CD14-positive monocyte (primary cell): ENCODE measurements around the gene TMEM219. TPM values are rescaled to one million over a fixed set of nuclear protein-coding genes. Genes with fewer than 3 reads are reported as not detected.

Experiments used
- DNase-seq, 3 donors: peaks; one replicate each; pipeline ENCODE4 v3.0.0-alpha.2; 2011 to 2022
- H2AFZ ChIP-seq: 2 replicates; pipeline ENCODE4 v1.6.0; 2012; ENCODE audit warnings: mild to moderate bottlenecking, low read depth, low read length, inconsistent platforms; ENCODE audit not compliant: insufficient read depth, poor library complexity, severe bottlenecking
- H3K27ac ChIP-seq, 2 donors: 1 replicate in 1 of 2; 2 replicates in 1 of 2; pipeline ENCODE4 v1.5.1; 2012 to 2013; ENCODE audit warnings: low read length in 2 of 2, control low read depth in 1 of 2, inconsistent platforms in 1 of 2, low read depth in 1 of 2, mild to moderate bottlenecking in 1 of 2
- H3K27me3 ChIP-seq, 2 donors: one replicate each; pipeline versions ENCODE4 v1.6.0 to v1.6.1; 2011 to 2013; ENCODE audit warnings: low read length in 2 of 2; ENCODE audit not compliant: control insufficient read depth in 2 of 2, insufficient read depth in 2 of 2
- H3K36me3 ChIP-seq, 2 donors: replicated peaks in 1 of 2; 1 replicate in 1 of 2; 2 replicates in 1 of 2; pipeline versions ENCODE4 v1.5.1 to v1.6.1; 2012 to 2013; ENCODE audit warnings: low read length in 2 of 2, control low read depth in 1 of 2, inconsistent platforms in 1 of 2, mild to moderate bottlenecking in 1 of 2; ENCODE audit not compliant: insufficient read depth in 2 of 2, control insufficient read depth in 1 of 2
- H3K4me1 ChIP-seq, 2 donors: 1 replicate in 1 of 2; 2 replicates in 1 of 2; pipeline versions ENCODE4 v1.5.1 to v1.6.1; 2012 to 2013; ENCODE audit warnings: low read length in 2 of 2, control low read depth in 1 of 2, inconsistent platforms in 1 of 2, mild to moderate bottlenecking in 1 of 2, moderate library complexity in 1 of 2; ENCODE audit not compliant: insufficient read depth in 2 of 2, control insufficient read depth in 1 of 2
- H3K4me2 ChIP-seq: replicated peaks from 2 replicates; pipeline ENCODE3; 2012; ENCODE audit warnings: low read length, moderate library complexity, mild to moderate bottlenecking; ENCODE audit not compliant: poor library complexity, severe bottlenecking; ENCODE audit errors: extremely low read depth
- H3K4me3 ChIP-seq, 3 experiments: fragments of 200-600 bp in 1 of 3; sonication (generic) in 1 of 3; replicated peaks in 1 of 3; 1 replicate in 2 of 3; 2 replicates in 1 of 3; pipeline ENCODE4 v1.5.1; 2011 to 2013; ENCODE audit warnings: low read length in 3 of 3, mild to moderate bottlenecking in 3 of 3, control low read depth in 2 of 3, low read depth in 2 of 3, inconsistent platforms in 1 of 3, moderate library complexity in 1 of 3
- H3K79me2 ChIP-seq: 2 replicates; pipeline ENCODE4 v1.6.0; 2012; ENCODE audit warnings: mild to moderate bottlenecking, control low read depth, inconsistent platforms, low read length, moderate library complexity; ENCODE audit not compliant: insufficient read depth
- H3K9ac ChIP-seq: 2 replicates; pipeline ENCODE4 v1.6.0; 2017; ENCODE audit warnings: low read length, mild to moderate bottlenecking; ENCODE audit not compliant: insufficient read depth, poor library complexity, severe bottlenecking
- H3K9me3 ChIP-seq, 2 donors: replicated peaks in 1 of 2; 1 replicate in 1 of 2; 2 replicates in 1 of 2; pipeline versions ENCODE4 v1.5.1 to v1.6.1; 2012 to 2013; ENCODE audit warnings: low read length in 2 of 2, control low read depth in 1 of 2; ENCODE audit not compliant: control insufficient read depth in 1 of 2, insufficient read depth in 1 of 2
- H4K20me1 ChIP-seq: 2 replicates; pipeline ENCODE4 v1.6.0; 2012; ENCODE audit warnings: mild to moderate bottlenecking, low read length, control low read depth, moderate library complexity; ENCODE audit not compliant: insufficient read depth
- H3K27ac Mint-ChIP-seq, 7 donors: one replicate each; pipeline ENCODE4 v1.8.0; 2020; ENCODE audit warnings: mild to moderate bottlenecking in 7 of 7, mixed read lengths in 7 of 7, moderate library complexity in 6 of 7, inconsistent platforms in 2 of 7
- H3K27me3 Mint-ChIP-seq, 3 donors: one replicate each; pipeline ENCODE4 v1.8.0; 2021 to 2022; ENCODE audit warnings: low read depth in 3 of 3, mild to moderate bottlenecking in 3 of 3, mixed read lengths in 3 of 3, moderate library complexity in 3 of 3, inconsistent platforms in 1 of 3
- H3K36me3 Mint-ChIP-seq, 2 donors: one replicate each; pipeline ENCODE4 v1.8.0; 2020; ENCODE audit warnings: mixed read lengths in 2 of 2, inconsistent platforms in 1 of 2, mild to moderate bottlenecking in 1 of 2
- H3K4me1 Mint-ChIP-seq: one replicate; pipeline ENCODE4 v1.8.0; 2020; ENCODE audit warnings: mild to moderate bottlenecking, mixed read lengths
- H3K4me3 Mint-ChIP-seq, 2 donors: one replicate each; pipeline ENCODE4 v1.8.0; 2020; ENCODE audit warnings: mild to moderate bottlenecking in 2 of 2, mixed read lengths in 2 of 2, moderate library complexity in 1 of 2
- H3K9me3 Mint-ChIP-seq, 7 donors: one replicate each; pipeline ENCODE4 v1.8.0; 2020 to 2022; ENCODE audit warnings: mixed read lengths in 7 of 7, mild to moderate bottlenecking in 6 of 7, moderate library complexity in 6 of 7, inconsistent platforms in 2 of 7
- CTCF ChIP-seq: fragments of 200-600 bp; IDR thresholded peaks from one replicate; pipeline ENCODE4 v1.8.0; 2022; ENCODE audit warnings: antibody characterized with exemption, mild to moderate bottlenecking
- WGBS: methylation state at CpG from one replicate; pipeline ENCODE4 v1.1.5; 2013; ENCODE audit warnings: missing lambda C conversion rate; ENCODE audit not compliant: insufficient coverage; 5-methylcytosine and 5-hydroxymethylcytosine counted together
- intact Hi-C, 2 donors: fragments of 100-400 bp; cut with micrococcal nuclease; formaldehyde crosslinking; loops; one replicate each; pipeline versions ENCODE4 v1.15.0 to v1.15.1; 2023
- polyA plus RNA-seq, 3 donors: library from polyadenylated mRNA; depleted of rRNA in 1 of 3; unstranded in 2 of 3; stranded (reverse) in 1 of 3; fragments of 300-500 nt in 2 of 3; fragments of >200 nt in 1 of 3; fragmentation: Illumina TruSeq in 2 of 3; gene quantifications; 1 replicate in 2 of 3; 2 replicates in 1 of 3; pipeline ENCODE4 v1.2.3, GENCODE V29; 2012 to 2021

TMEM219 gene
- polyA plus RNA-seq, 3 donors, result 157 to 265 (median 227) TPM

GRCh38 chr16:29992344-29992967 is 30.6 kb downstream of the TMEM219 start:
- no peak for TF ChIP-seq CTCF
- Mint-ChIP-seq H3K9me3 (no peaks in the 10 kb centered on the region), H3K27ac (peak overlapping the region in 3 of 7 donors; percentile 6 to 41 (median 15)), H3K4me3 (no peak overlapping the region), H3K27me3 (peaks cover 0 to 2% (median 0%) of the 10 kb centered on the region in 3 donors), H3K4me1 (peaks cover 23% of the 10 kb centered on the region), H3K36me3 (peaks cover 40 to 53% of the 10 kb centered on the region in 2 donors)
- H3K79me2 ChIP-seq, result peaks cover 16% of the 10 kb centered on the region
- H3K4me2 ChIP-seq, result no peak overlapping the region
- DNase-seq, result no peak
- no peaks in the 10 kb centered on the region for H3K9me3 ChIP-seq
- intact Hi-C loops, result loop anchor here (5.0 to 10.0 kb wide), 2 partner anchors 178 to 765 kb away; partner anchors contain the start of genes PAGR1 (in 1 of the 2) and PRRT2 (in 1 of the 2)
- H4K20me1 ChIP-seq, result peaks cover 7% of the 10 kb centered on the region
- H3K4me1 ChIP-seq, result peaks cover 18 to 31% of the 10 kb centered on the region in 2 donors
- H3K36me3 ChIP-seq, result peaks cover 57 to 64% of the 10 kb centered on the region in 2 donors
- no peak overlapping the region for H3K9ac ChIP-seq
- H3K27me3 ChIP-seq, result no peaks in the 10 kb centered on the region
- H2AFZ ChIP-seq, result no peak overlapping the region
- no peak overlapping the region for H3K27ac ChIP-seq
- WGBS, result 76% methylated on average over 4 of the region's 7 CpGs
- no peak overlapping the region for H3K4me3 ChIP-seq

DNA sequence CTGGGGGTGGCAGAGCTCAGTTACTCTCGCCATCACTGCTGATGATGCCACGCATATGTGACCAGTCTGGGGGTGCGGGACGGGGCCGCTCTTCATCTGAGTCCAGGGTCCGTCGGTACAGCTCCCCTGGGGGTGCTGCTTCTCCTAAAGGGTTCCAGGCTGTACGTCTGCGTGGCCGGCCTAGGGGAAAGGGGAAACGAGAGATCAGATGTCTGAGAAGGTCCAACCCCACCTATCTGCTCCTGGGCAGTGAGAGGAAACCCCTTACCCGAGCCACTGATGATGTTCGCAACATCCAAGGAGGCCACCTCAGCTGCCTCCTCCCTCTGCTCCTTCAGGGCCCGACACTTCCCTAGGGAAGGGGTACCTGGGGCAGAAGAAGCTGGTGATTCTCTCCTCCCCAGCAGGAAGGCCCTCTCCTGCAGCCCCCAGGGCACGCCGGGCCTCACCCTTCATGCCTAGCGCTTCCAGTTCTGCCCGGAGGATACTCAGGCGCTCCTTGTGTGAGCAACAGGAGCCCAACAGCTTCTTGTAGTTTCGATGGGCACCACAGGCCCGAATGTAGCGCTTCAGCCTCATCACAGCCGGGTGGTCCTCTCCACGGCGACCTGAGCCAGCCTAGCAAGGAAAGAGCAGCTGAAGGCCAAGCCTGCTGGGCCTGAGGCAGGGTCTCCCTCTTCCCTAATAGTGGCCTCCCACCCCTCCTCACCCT is 31.5 kb downstream of the TMEM219 start:
- H3K9me3 Mint-ChIP-seq, result no peaks in the 10 kb centered on the region

More for the DNA sequence above, 31.5 kb downstream of the TMEM219 start:
- intact Hi-C loops, result loop anchor here (5.0 to 10.0 kb wide), 2 partner anchors 179 to 764 kb away; partner anchors contain the start of genes PAGR1 (in 1 of the 2) and PRRT2 (in 1 of the 2)
- peaks cover 0 to 2% (median 0%) of the 10 kb centered on the region in 3 donors for H3K27me3 Mint-ChIP-seq
- peaks cover 37 to 50% of the 10 kb centered on the region in 2 donors for H3K36me3 Mint-ChIP-seq
- Histone ChIP-seq H3K27ac (no peak overlapping the region), H3K4me2 (no peak overlapping the region), H3K79me2 (peaks cover 16% of the 10 kb centered on the region), H2AFZ (no peak overlapping the region), H3K4me3 (no peak overlapping the region), H3K4me1 (peaks cover 18 to 31% of the 10 kb centered on the region in 2 donors), H3K9me3 (no peaks in the 10 kb centered on the region), H4K20me1 (no peaks in the 10 kb centered on the region), H3K27me3 (no peaks in the 10 kb centered on the region), H3K9ac (no peak overlapping the region), H3K36me3 (peaks cover 48 to 64% of the 10 kb centered on the region in 2 donors)
- WGBS, result 97% methylated on average over 14 of the region's 25 CpGs
- peaks cover 23% of the 10 kb centered on the region for H3K4me1 Mint-ChIP-seq
- DNase-seq, result no peak
- H3K4me3 Mint-ChIP-seq, result no peak overlapping the region
- no peak for TF ChIP-seq CTCF
- no peak overlapping the region for H3K27ac Mint-ChIP-seq
